ENCODE results near the gene SLC9A9. TPM values are rescaled to one million over a fixed set of nuclear protein-coding genes. Genes with fewer than 3 reads are reported as not detected.
A peak's percentile ranks its signal among the peaks of the same experiment; 100 is the strongest.

SLC9A9 gene
- polyA plus RNA-seq, 6 donors from 2014 or later = 16.9 to 31.5 (median 24.7) TPM

GRCh38 chr3:143859465-143860203 is 11.4 kb upstream of the SLC9A9 start:
- Mint-ChIP-seq H3K27ac (no peak overlapping the region), H3K4me1 (no peaks in the 10 kb centered on the region), H3K9me3 (peaks cover 0 to 11% (median 4%) of the 10 kb centered on the region in 7 donors), H3K27me3 (no peaks in the 10 kb centered on the region), H3K36me3 (peaks cover 0 to 7% of the 10 kb centered on the region in 2 donors), H3K4me3 (no peak overlapping the region)
- no peak for ATAC-seq (ENCODE audit: low read depth in 2 of 2)
- DNase-seq = no peak

GRCh38 chr3:143856252-143856970 is 8.1 kb upstream of the SLC9A9 start:
- no peak overlapping the region for H3K4me3 Mint-ChIP-seq
- H3K36me3 Mint-ChIP-seq = peaks cover 0 to 7% of the 10 kb centered on the region in 2 donors
- H3K4me1 Mint-ChIP-seq = peaks cover 0 to under 1% (median under 1%) of the 10 kb centered on the region in 3 donors
- H3K27ac Mint-ChIP-seq = peak overlapping the region in 1 of 6 donors; percentile 17
- DNase-seq = no peak
- H3K27me3 Mint-ChIP-seq = no peaks in the 10 kb centered on the region
- H3K9me3 Mint-ChIP-seq = peaks cover 0 to 11% (median 4%) of the 10 kb centered on the region in 7 donors
- no peak for ATAC-seq (ENCODE audit: low read depth in 2 of 2)

GRCh38 chr3:143855183-143855582 is 6.9 kb upstream of the SLC9A9 start:
- no peak for DNase-seq
- peaks cover 0 to 4% (median 0%) of the 10 kb centered on the region in 7 donors for H3K9me3 Mint-ChIP-seq
- no peak overlapping the region for H3K4me3 Mint-ChIP-seq
- H3K36me3 Mint-ChIP-seq = no peaks in the 10 kb centered on the region
- H3K27ac Mint-ChIP-seq = peak overlapping the region in 1 of 6 donors; percentile 17
- ATAC-seq (ENCODE audit: low read depth in 2 of 2) = no peak
- peaks cover 0 to 11% (median 3%) of the 10 kb centered on the region in 3 donors for H3K4me1 Mint-ChIP-seq
- H3K27me3 Mint-ChIP-seq = no peaks in the 10 kb centered on the region

- Mint-ChIP-seq H3K36me3 (no peaks in the 10 kb centered on the region), H3K4me3 (no peak overlapping the region), H3K9me3 (no peaks in the 10 kb centered on the region), H3K27me3 (no peaks in the 10 kb centered on the region), H3K27ac (peak overlapping the region in 2 of 6 donors; percentile 9 to 19), H3K4me1 (peaks cover 18 to 25% (median 19%) of the 10 kb centered on the region in 3 donors)
- no peak for DNase-seq
- ATAC-seq (ENCODE audit: low read depth in 2 of 2) = no peak
Observed at GRCh38 chr3:143851331-143852017, 3.2 kb upstream of the SLC9A9 start.

GRCh38 chr3:143850877-143851276 is 2.6 kb upstream of the SLC9A9 start:
- ATAC-seq (ENCODE audit: low read depth in 2 of 2) (peak; percentile 28 to 46), DNase-seq (no peak)
- Mint-ChIP-seq H3K36me3 (no peaks in the 10 kb centered on the region), H3K4me3 (peak overlapping the region in 1 of 8 donors; percentile 15), H3K27ac (peak overlapping the region in 1 of 6 donors; percentile 9), H3K27me3 (no peaks in the 10 kb centered on the region), H3K9me3 (no peaks in the 10 kb centered on the region), H3K4me1 (peaks cover 19 to 29% (median 22%) of the 10 kb centered on the region in 3 donors)

GRCh38 chr3:143849854-143850549 is 1.7 kb upstream of the SLC9A9 start:
- peaks cover 23 to 33% (median 28%) of the 10 kb centered on the region in 3 donors for H3K4me1 Mint-ChIP-seq

GRCh38 chr3:143848704-143849103 is 436 bp upstream of the SLC9A9 start:
- DNase-seq (no peak), ATAC-seq (ENCODE audit: low read depth in 2 of 2) (no peak)
- H3K27ac Mint-ChIP-seq = peak overlapping the region in 4 of 6 donors; percentile 38 to 96 (median 72)
- no peaks in the 10 kb centered on the region for H3K36me3 Mint-ChIP-seq
- no peaks in the 10 kb centered on the region for H3K27me3 Mint-ChIP-seq
- peaks cover 30 to 36% (median 35%) of the 10 kb centered on the region in 3 donors for H3K4me1 Mint-ChIP-seq
- peak overlapping the region in 7 of 8 donors; percentile 92 to 99 (median 99) for H3K4me3 Mint-ChIP-seq
- H3K9me3 Mint-ChIP-seq = no peaks in the 10 kb centered on the region

More at GRCh38 chr3:143849854-143850549, 1.7 kb upstream of the SLC9A9 start:
- no peak for ATAC-seq (ENCODE audit: low read depth in 2 of 2)
- peak overlapping the region in 1 of 6 donors; percentile 47 for H3K27ac Mint-ChIP-seq
- H3K9me3 Mint-ChIP-seq = no peaks in the 10 kb centered on the region
- H3K36me3 Mint-ChIP-seq = no peaks in the 10 kb centered on the region
- DNase-seq = no peak
- H3K4me3 Mint-ChIP-seq = peak overlapping the region in 1 of 8 donors; percentile 92
- no peaks in the 10 kb centered on the region for H3K27me3 Mint-ChIP-seq

- Mint-ChIP-seq H3K9me3 (no peaks in the 10 kb centered on the region), H3K36me3 (no peaks in the 10 kb centered on the region), H3K4me3 (no peak overlapping the region), H3K27me3 (no peaks in the 10 kb centered on the region), H3K27ac (no peak overlapping the region), H3K4me1 (peaks cover 34 to 57% (median 42%) of the 10 kb centered on the region in 3 donors)
- ATAC-seq (ENCODE audit: low read depth in 2 of 2) (no peak), DNase-seq (no peak)
Observed at GRCh38 chr3:143843587-143843986, 4.7 kb downstream of the SLC9A9 start.

- Mint-ChIP-seq H3K9me3 (no peaks in the 10 kb centered on the region), H3K27me3 (no peaks in the 10 kb centered on the region), H3K4me1 (peaks cover 29 to 44% (median 32%) of the 10 kb centered on the region in 3 donors), H3K4me3 (no peak overlapping the region), H3K27ac (no peak overlapping the region), H3K36me3 (peaks cover 0 to 8% of the 10 kb centered on the region in 2 donors)
- ATAC-seq (ENCODE audit: low read depth in 2 of 2) (no peak), DNase-seq (no peak)
Observed at GRCh38 chr3:143840636-143841035, 7.6 kb downstream of the SLC9A9 start.

GRCh38 chr3:143839980-143840379 is 8.3 kb downstream of the SLC9A9 start:
- H3K4me1 Mint-ChIP-seq = peaks cover 25 to 41% (median 30%) of the 10 kb centered on the region in 3 donors
- no peak overlapping the region for H3K27ac Mint-ChIP-seq
- H3K27me3 Mint-ChIP-seq = no peaks in the 10 kb centered on the region
- H3K36me3 Mint-ChIP-seq = peaks cover 0 to 8% of the 10 kb centered on the region in 2 donors
- no peaks in the 10 kb centered on the region for H3K9me3 Mint-ChIP-seq
- peak overlapping the region in 1 of 8 donors; percentile 7 for H3K4me3 Mint-ChIP-seq
- DNase-seq = no peak
- ATAC-seq (ENCODE audit: low read depth in 2 of 2) = no peak

- no peak for DNase-seq
- Mint-ChIP-seq H3K9me3 (no peaks in the 10 kb centered on the region), H3K4me3 (no peak overlapping the region), H3K27ac (no peak overlapping the region), H3K27me3 (no peaks in the 10 kb centered on the region), H3K36me3 (peaks cover 0 to 8% of the 10 kb centered on the region in 2 donors), H3K4me1 (peaks cover 23 to 28% (median 27%) of the 10 kb centered on the region in 3 donors)
- ATAC-seq (ENCODE audit: low read depth in 2 of 2) = no peak
Observed at GRCh38 chr3:143837076-143837475, 11.2 kb downstream of the SLC9A9 start.

- DNase-seq (no peak), ATAC-seq (ENCODE audit: low read depth in 2 of 2) (no peak)
- Mint-ChIP-seq H3K4me3 (no peak overlapping the region), H3K36me3 (peaks cover 0 to 8% of the 10 kb centered on the region in 2 donors), H3K27me3 (no peaks in the 10 kb centered on the region), H3K27ac (peak overlapping the region in 2 of 6 donors; percentile 36 to 88), H3K4me1 (peaks cover 16 to 21% (median 21%) of the 10 kb centered on the region in 3 donors), H3K9me3 (no peaks in the 10 kb centered on the region)
Observed at GRCh38 chr3:143835312-143835711, 13.0 kb downstream of the SLC9A9 start.

GRCh38 chr3:143832433-143832832 is 15.8 kb downstream of the SLC9A9 start:
- H3K4me3 Mint-ChIP-seq = no peak overlapping the region
- no peak for DNase-seq

More at GRCh38 chr3:143832433-143832832, 15.8 kb downstream of the SLC9A9 start:
- Mint-ChIP-seq H3K36me3 (peaks cover 0 to 6% of the 10 kb centered on the region in 2 donors), H3K27me3 (no peaks in the 10 kb centered on the region), H3K9me3 (no peaks in the 10 kb centered on the region), H3K27ac (peak overlapping the region in 2 of 6 donors; percentile 40 to 58), H3K4me1 (peaks cover 4 to 9% (median 8%) of the 10 kb centered on the region in 3 donors)
- ATAC-seq (ENCODE audit: low read depth in 2 of 2) = no peak
